HepG2 (cell line): Measurements from ENCODE around the gene KRTAP12-1. TPM values are rescaled to one million over a fixed set of nuclear protein-coding genes. Genes with fewer than 3 reads are reported as not detected.
A peak's percentile ranks its signal among the peaks of the same experiment; 100 is the strongest.

Experiments
- BCL3 ChIP-seq: sonication (generic); formaldehyde crosslinking; IDR thresholded peaks from 2 replicates; pipeline ENCODE4 v1.5.1; 2020; ENCODE audit warnings: mild to moderate bottlenecking, missing genetic modification reagents, moderate library complexity
- BORCS8-MEF2B ChIP-seq: sonication (generic); formaldehyde crosslinking; IDR thresholded peaks from 2 replicates; pipeline ENCODE4 v1.8.0; 2022; ENCODE audit warnings: mild to moderate bottlenecking, missing genetic modification reagents
- CCAR2 ChIP-seq: fragments of 200-400 bp; formaldehyde crosslinking; optimal IDR thresholded peaks from 2 replicates; pipeline ENCODE3; 2018; ENCODE audit warnings: low read depth, mild to moderate bottlenecking, low read length, moderate library complexity
- E2F1 ChIP-seq: sonication (generic); formaldehyde crosslinking; IDR thresholded peaks from 2 replicates; pipeline ENCODE4 v1.5.0; 2020; ENCODE audit warnings: missing genetic modification reagents
- EHMT2 ChIP-seq: fragments of 200-600 bp; sonication (generic); IDR thresholded peaks from 2 replicates; pipeline ENCODE4 v1.7.0; 2017; ENCODE audit warnings: antibody characterized with exemption, low read depth, low read length, borderline replicate concordance
- ELF4 ChIP-seq: sonication (generic); formaldehyde crosslinking; IDR thresholded peaks from 2 replicates; pipeline ENCODE4 v1.5.0; 2020; ENCODE audit warnings: missing genetic modification reagents, mild to moderate bottlenecking, moderate library complexity, borderline replicate concordance
- FOSL1 ChIP-seq: sonication (generic); formaldehyde crosslinking; IDR thresholded peaks from 2 replicates; pipeline ENCODE4 v1.9.0; 2021; ENCODE audit warnings: missing genetic modification reagents, borderline replicate concordance
- FOXO1 ChIP-seq: sonication (generic); formaldehyde crosslinking; IDR thresholded peaks from 2 replicates; pipeline ENCODE4 v1.4.0; 2020; ENCODE audit warnings: missing genetic modification reagents
- THAP8 ChIP-seq: sonication (generic); formaldehyde crosslinking; IDR thresholded peaks from 2 replicates; pipeline ENCODE4 v1.5.1; 2020; ENCODE audit warnings: missing genetic modification reagents, mild to moderate bottlenecking, borderline replicate concordance
- THAP9 ChIP-seq: sonication (generic); formaldehyde crosslinking; IDR thresholded peaks from 2 replicates; pipeline ENCODE4; 2020; ENCODE audit warnings: missing genetic modification reagents, mild to moderate bottlenecking, borderline replicate concordance
- ZNF10 ChIP-seq: sonication (generic); formaldehyde crosslinking; IDR thresholded peaks from 2 replicates; pipeline ENCODE4 v1.4.0; 2020; ENCODE audit warnings: mild to moderate bottlenecking, low read depth, missing genetic modification reagents, borderline replicate concordance
- ZNF225 ChIP-seq: sonication (generic); formaldehyde crosslinking; IDR thresholded peaks from 2 replicates; pipeline ENCODE4 v1.4.0; 2020; ENCODE audit warnings: mild to moderate bottlenecking, missing genetic modification reagents
- ZNF317 ChIP-seq: sonication (generic); formaldehyde crosslinking; IDR thresholded peaks from 2 replicates; pipeline ENCODE4 v1.5.0; 2020; ENCODE audit warnings: mild to moderate bottlenecking, missing genetic modification reagents
- ZNF629 ChIP-seq: sonication (generic); formaldehyde crosslinking; conservative IDR thresholded peaks from 2 replicates; pipeline ENCODE4 v1.5.0; 2020; ENCODE audit warnings: missing genetic modification reagents
- ZNF687 ChIP-seq: sonication (generic); formaldehyde crosslinking; IDR thresholded peaks from 2 replicates; pipeline ENCODE4 v1.5.1; 2020; ENCODE audit warnings: mild to moderate bottlenecking, missing genetic modification reagents, moderate library complexity
- polyA plus RNA-seq, 8 experiments: library from polyadenylated mRNA; depleted of rRNA in 3 of 8; stranded (reverse) in 7 of 8; unstranded in 1 of 8; fragments of >200 nt; fragmentation: Illumina TruSeq in 4 of 8; extraction: Trizol in 4 of 8; gene quantifications; 2 replicates each; pipeline versions ENCODE4 v1.2.1 to v1.2.3, GENCODE V29; 2011 to 2016; ENCODE audit warnings: low read depth in 4 of 8, missing spikeins in 1 of 8, mixed read lengths in 1 of 8; ENCODE audit not compliant: insufficient read depth in 1 of 8
- total RNA-seq, 5 experiments: library from RNA; depleted of rRNA; stranded (reverse); fragments of >200 nt; fragmentation: Illumina TruSeq; extraction: Trizol; gene quantifications; 2 replicates each; pipeline ENCODE4 v1.2.3, GENCODE V29; 2016; ENCODE audit warnings: low read depth in 1 of 5

Gene KRTAP12-1
- total and polyA plus RNA-seq, 2 of the 13 experiments (the other 11 are each of a cell fraction or from before 2014, with no cell fraction given), result not detected

- TF ChIP-seq ZNF687 (peak; percentile 94), ELF4 (CRISPR knock-in tag) (no peak), BCL3 (CRISPR knock-in tag) (0 out of 2 replicates have a peak, but pooled peaks have one; percentile 18), THAP9 (CRISPR knock-in tag) (0 out of 2 replicates have a peak, but pooled peaks have one; percentile 16), ZNF317 (no peak), FOXO1 (CRISPR knock-in tag) (0 out of 2 replicates have a peak, but pooled peaks have one; percentile 42), BORCS8-MEF2B (CRISPR knock-in tag) (no peak), E2F1 (CRISPR knock-in tag) (0 out of 2 replicates have a peak, but pooled peaks have one; percentile 31), CCAR2 (no peak), ZNF629 (no peak), ZNF225 (CRISPR knock-in tag) (no peak), ZNF10 (CRISPR knock-in tag) (no peak), EHMT2 (no peak), FOSL1 (CRISPR knock-in tag) (peak; percentile 29; the same call in 1 of the 2 replicates), THAP8 (CRISPR knock-in tag) (no peak)
Observed at GRCh38 chr21:44697811-44698734, 16.1 kb upstream of the KRTAP12-1 start (continued).
